ENCODE data around the gene FHAD1. TPM values are rescaled to one million over a fixed set of nuclear protein-coding genes. Genes with fewer than 3 reads are reported as not detected.

FHAD1 gene
- total RNA-seq, 2 donors from 2014 or later = 0.27 to 6.5 TPM

DNA sequence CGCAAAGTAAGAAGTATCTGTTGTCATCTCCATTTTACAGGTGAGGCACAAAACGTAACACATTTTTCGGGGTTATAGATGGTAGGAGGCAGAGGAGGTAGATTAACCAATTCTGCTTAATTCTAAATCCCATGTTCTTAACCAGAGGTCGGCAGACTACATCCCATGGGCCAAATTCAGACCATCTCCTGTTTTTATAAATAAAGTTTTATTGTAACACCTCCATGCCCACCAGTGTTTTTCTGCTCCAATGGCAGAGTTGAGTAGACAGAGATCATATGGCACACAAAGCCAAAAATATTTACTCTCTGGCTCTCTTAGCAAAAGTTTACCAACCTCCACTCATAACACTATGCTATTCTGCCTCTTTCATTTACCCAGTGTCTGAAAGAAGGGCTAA is 30.9 kb downstream of the FHAD1 start:
- intact Hi-C loops (cut with DNase I) = no loop called here
- H3K9me3 ChIP-seq = no peaks in the 10 kb centered on the region
- DNase-seq (ENCODE audit: low spot score) = no peak
- no peak overlapping the region for H3K4me3 ChIP-seq
- WGBS = 92% methylated on average over 4 of the region's 4 CpGs
- no peaks in the 10 kb centered on the region for H3K27me3 ChIP-seq (replicated peaks; ENCODE audit: insufficient read depth)
- no peaks in the 10 kb centered on the region for H3K4me1 ChIP-seq (replicated peaks)
- H3K27ac ChIP-seq = no peak overlapping the region
- no peak for TF ChIP-seq POLR2AphosphoS5 (IDR thresholded peaks at IDR 0.05)
- TF ChIP-seq POLR2A (IDR thresholded peaks at IDR 0.05) = no peak
- TF ChIP-seq, protein P1, sequence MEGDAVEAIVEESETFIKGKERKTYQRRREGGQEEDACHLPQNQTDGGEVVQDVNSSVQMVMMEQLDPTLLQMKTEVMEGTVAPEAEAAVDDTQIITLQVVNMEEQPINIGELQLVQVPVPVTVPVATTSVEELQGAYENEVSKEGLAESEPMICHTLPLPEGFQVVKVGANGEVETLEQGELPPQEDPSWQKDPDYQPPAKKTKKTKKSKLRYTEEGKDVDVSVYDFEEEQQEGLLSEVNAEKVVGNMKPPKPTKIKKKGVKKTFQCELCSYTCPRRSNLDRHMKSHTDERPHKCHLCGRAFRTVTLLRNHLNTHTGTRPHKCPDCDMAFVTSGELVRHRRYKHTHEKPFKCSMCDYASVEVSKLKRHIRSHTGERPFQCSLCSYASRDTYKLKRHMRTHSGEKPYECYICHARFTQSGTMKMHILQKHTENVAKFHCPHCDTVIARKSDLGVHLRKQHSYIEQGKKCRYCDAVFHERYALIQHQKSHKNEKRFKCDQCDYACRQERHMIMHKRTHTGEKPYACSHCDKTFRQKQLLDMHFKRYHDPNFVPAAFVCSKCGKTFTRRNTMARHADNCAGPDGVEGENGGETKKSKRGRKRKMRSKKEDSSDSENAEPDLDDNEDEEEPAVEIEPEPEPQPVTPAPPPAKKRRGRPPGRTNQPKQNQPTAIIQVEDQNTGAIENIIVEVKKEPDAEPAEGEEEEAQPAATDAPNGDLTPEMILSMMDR (IDR thresholded peaks at IDR 0.05) = no peak
- no peaks in the 10 kb centered on the region for H3K36me3 ChIP-seq

DNA sequence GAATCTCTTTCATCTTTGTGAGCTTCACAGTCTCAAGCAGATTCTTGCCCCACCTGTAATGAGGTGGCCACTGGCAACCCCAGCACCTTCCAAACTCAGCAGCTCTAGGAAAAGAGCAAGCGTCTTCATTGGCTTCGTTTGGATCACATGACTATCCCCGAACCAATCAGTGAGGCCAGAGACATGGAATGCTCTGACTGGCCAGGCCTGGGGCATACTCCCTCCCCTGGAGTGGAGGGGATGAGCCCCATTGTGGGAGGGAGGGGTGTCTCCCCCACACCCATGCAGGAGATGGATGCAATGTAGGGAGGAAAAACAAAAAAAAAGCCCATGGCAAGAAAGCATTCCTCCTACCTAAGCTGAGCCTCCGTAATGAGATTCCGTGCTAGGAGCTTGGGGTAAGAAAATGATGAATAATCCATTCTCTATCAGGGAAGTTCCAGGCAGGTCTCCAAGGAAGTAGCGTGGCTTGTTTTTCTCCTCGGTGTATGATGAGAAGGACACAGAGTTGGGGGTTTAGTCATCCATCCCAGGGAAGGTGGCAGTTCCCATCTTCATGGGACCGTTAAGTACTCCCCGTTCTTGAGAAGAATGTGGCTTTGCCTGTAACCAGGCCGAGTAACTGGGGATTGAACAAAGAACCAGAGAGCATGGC is 32.7 kb downstream of the FHAD1 start:
- DNase-seq (ENCODE audit: low spot score) = no peak
- intact Hi-C loops (cut with DNase I) = no loop called here
- no peaks in the 10 kb centered on the region for H3K9me3 ChIP-seq
- no peaks in the 10 kb centered on the region for H3K27me3 ChIP-seq (replicated peaks; ENCODE audit: insufficient read depth)
- H3K4me3 ChIP-seq = no peak overlapping the region
- no peak for TF ChIP-seq POLR2A (IDR thresholded peaks at IDR 0.05)
- peaks cover 4% of the 10 kb centered on the region for H3K4me1 ChIP-seq (replicated peaks)
- no peaks in the 10 kb centered on the region for H3K36me3 ChIP-seq
- no peak overlapping the region for H3K27ac ChIP-seq
- WGBS = 66% methylated on average over 10 of the region's 10 CpGs

DNA sequence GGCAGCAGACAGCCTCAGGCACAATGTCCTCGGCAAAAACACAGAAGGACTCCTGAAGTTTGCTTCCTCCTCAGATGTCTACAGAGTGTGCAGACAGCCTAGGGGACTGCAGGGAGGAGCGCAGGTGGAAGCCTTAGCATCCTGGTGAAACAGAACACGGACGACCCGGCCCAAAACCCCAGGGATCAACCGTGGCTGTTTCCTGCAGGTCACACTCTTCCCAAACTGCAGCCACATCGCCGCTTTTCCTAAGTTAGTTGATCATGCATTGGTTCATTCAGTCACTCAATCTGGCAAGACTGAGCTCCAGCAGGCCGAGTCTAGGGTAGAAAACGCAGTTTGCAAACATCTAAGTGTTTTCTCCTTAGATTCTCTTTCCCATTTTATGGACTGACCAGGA is 33.4 kb downstream of the FHAD1 start:
- TF ChIP-seq POLR2AphosphoS5 (IDR thresholded peaks at IDR 0.05) (no peak), POLR2A (IDR thresholded peaks at IDR 0.05) (no peak)
- TF ChIP-seq, protein P1 (IDR thresholded peaks at IDR 0.05) = no peak
- no peak overlapping the region for H3K27ac ChIP-seq
- H3K9me3 ChIP-seq = no peaks in the 10 kb centered on the region
- H3K36me3 ChIP-seq = no peaks in the 10 kb centered on the region
- no peaks in the 10 kb centered on the region for H3K27me3 ChIP-seq (replicated peaks; ENCODE audit: insufficient read depth)
- no peak for DNase-seq (ENCODE audit: low spot score)
- intact Hi-C loops (cut with DNase I) = no loop called here
- H3K4me1 ChIP-seq (replicated peaks) = peaks cover 4% of the 10 kb centered on the region
- H3K4me3 ChIP-seq = no peak overlapping the region
- 88% methylated on average over 10 of the region's 10 CpGs for WGBS

DNA sequence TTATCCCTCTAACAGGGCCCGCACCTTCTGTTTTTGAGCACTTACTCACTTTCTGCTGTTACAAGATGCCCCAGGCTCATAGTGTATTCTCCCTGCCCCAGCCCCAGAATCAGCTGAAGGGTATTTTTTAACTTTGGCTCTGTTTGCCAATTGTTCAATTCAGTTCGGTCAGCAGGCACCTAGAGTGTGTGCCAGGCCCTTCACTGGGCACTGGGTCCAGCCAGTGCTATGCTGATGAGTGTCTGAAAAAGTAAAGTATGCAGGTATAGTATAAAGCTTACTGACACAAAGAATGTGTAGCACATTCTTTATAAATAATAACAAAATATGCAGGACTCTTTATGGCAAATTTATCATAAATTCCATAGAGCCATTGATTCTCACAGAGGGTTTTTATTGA is 35.0 kb downstream of the FHAD1 start:
- H3K9me3 ChIP-seq = no peaks in the 10 kb centered on the region
- no peaks in the 10 kb centered on the region for H3K27me3 ChIP-seq (replicated peaks; ENCODE audit: insufficient read depth)
- TF ChIP-seq POLR2AphosphoS5 (IDR thresholded peaks at IDR 0.05) (no peak), POLR2A (IDR thresholded peaks at IDR 0.05) (no peak)
- TF ChIP-seq, protein P1 (IDR thresholded peaks at IDR 0.05) = no peak
- H3K4me3 ChIP-seq = no peak overlapping the region
- intact Hi-C loops (cut with DNase I) = no loop called here
- H3K27ac ChIP-seq = no peak overlapping the region
- DNase-seq (ENCODE audit: low spot score) = no peak
- H3K36me3 ChIP-seq = no peaks in the 10 kb centered on the region
- peaks cover 4% of the 10 kb centered on the region for H3K4me1 ChIP-seq (replicated peaks)
- 38% methylated on average over 2 of the region's 2 CpGs for WGBS

DNA sequence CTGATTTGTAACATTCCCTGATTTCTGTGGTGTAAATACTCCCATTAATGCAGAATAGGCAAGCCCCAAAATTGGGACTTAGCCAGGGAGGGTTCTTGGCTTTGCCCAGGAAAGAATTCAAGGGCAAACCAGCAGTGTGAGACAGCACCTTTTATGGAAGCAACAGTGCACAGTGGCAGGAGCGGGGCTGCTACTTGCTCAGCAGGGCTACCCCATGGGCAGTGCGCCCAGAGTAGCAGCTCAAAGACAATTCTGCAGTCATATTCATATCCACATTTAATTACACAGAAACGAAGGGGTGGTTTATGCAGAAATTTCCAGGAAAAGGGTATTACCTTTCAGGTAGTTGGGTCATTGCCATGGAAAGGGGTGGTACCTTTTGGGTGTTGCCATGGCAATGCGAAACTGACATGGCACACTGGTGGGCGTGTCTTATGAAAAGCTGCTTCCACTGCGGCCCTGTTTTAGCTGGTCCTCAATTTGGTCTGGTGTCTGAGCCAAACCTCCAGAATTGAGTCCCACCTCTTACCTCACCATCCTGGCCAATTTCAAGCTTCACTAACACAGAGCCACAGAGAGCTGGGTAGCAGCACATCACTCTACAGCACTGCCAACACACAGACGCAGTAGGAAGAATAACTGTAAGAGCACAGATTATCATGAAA is 35.9 kb downstream of the FHAD1 start:
- TF ChIP-seq, protein P1 (IDR thresholded peaks at IDR 0.05) = no peak
- TF ChIP-seq POLR2A (IDR thresholded peaks at IDR 0.05) = no peak
- no peak for TF ChIP-seq POLR2AphosphoS5 (IDR thresholded peaks at IDR 0.05)
- Histone ChIP-seq H3K9me3 (no peaks in the 10 kb centered on the region), H3K4me3 (no peak overlapping the region), H3K27ac (peak overlapping the region; percentile 9 to 74), H3K36me3 (no peaks in the 10 kb centered on the region), H3K4me1 (replicated peaks) (peaks cover 4% of the 10 kb centered on the region), H3K27me3 (replicated peaks; ENCODE audit: insufficient read depth) (no peaks in the 10 kb centered on the region)
- peak; percentile 35 for DNase-seq (ENCODE audit: low spot score)
- intact Hi-C loops (cut with DNase I) = no loop called here
- 46% methylated on average over 7 of the region's 7 CpGs for WGBS

Measured in prostate gland (tissue), 2 donors.